HCT116 (cell line): ENCODE data around the gene CYP2A6. TPM values are rescaled to one million over a fixed set of nuclear protein-coding genes. Genes with fewer than 3 reads are reported as not detected.
A peak's percentile ranks its signal among the peaks of the same experiment; 100 is the strongest.

Experiments
- ATAC-seq: fragments of 200-7000 bp; cut with Tn5 transposase; 2 replicates; pipeline ENCODE4 v1.9.1; 2020; ENCODE audit warnings: mild to moderate bottlenecking, moderate library complexity
- BruUV-seq: library from RNA; stranded (reverse); fragments of 400-500 nt; replicated peaks from 2 replicates; lab custom pipeline; 2021; lab: Mats Ljungman, UMichigan
- CTCF ChIA-PET: fragments of 300-600 bp; sonication (Branson Sonifier 250); formaldehyde crosslinking; loops from one replicate; lab custom pipeline; 2021; ENCODE audit warnings: antibody characterized with exemption; lab: Charles Lee
- POLR2A ChIA-PET: fragments of 300-600, 350-600 bp; sonication (Branson Sonifier 250); formaldehyde crosslinking; loops from one replicate; lab custom pipeline; 2021; ENCODE audit warnings: antibody characterized with exemption; lab: Charles Lee
- RAD21 ChIA-PET, 2 experiments: fragments of 300-600 bp; sonication (Branson Sonifier 250); formaldehyde crosslinking; loops; one replicate each; lab custom pipeline; 2023; ENCODE audit warnings: low total read pairs in 2 of 2; ENCODE audit not compliant: uncharacterized antibody in 2 of 2, unreplicated experiment in 2 of 2, low non-redundant PET in 1 of 2; lab: Charles Lee
- DNase-seq: peaks from one replicate; pipeline ENCODE4 v3.0.0-alpha.2; 2010; ENCODE audit warnings: low read depth, low spot score
- H2AFZ ChIP-seq: fragments of 200-600 bp; shearing (Covaris generic), sonication (generic); 2 replicates; pipeline ENCODE4 v1.6.1; 2017; ENCODE audit warnings: low read depth, mixed run types, mixed read lengths, antibody characterized with exemption, low read length; ENCODE audit not compliant: poor library complexity, severe bottlenecking
- H3K27ac ChIP-seq: 2 replicates; pipeline ENCODE4 v1.5.1; 2012; ENCODE audit warnings: low read depth, low read length
- H3K27me3 ChIP-seq: fragments of 200-600 bp; sonication (generic); 2 replicates; pipeline ENCODE4 v1.6.1; 2016; ENCODE audit warnings: mixed run types, low read length, mixed read lengths; ENCODE audit not compliant: insufficient read depth
- H3K36me3 ChIP-seq, 2 experiments: fragments of 200-500 bp in 1 of 2; fragments of 200-600 bp in 1 of 2; sonication (Bioruptor generic) in 1 of 2; sonication (generic) in 1 of 2; 2 replicates each; pipeline versions ENCODE4 v1.5.1 to v1.6.1; 2014 to 2016; ENCODE audit warnings: low read length in 2 of 2, inconsistent platforms in 1 of 2, mixed read lengths in 1 of 2, mixed run types in 1 of 2; ENCODE audit not compliant: insufficient read depth in 2 of 2, control insufficient read depth in 1 of 2
- H3K4me1 ChIP-seq, 2 experiments: fragments of 200-600 bp in 1 of 2; sonication (generic) in 1 of 2; 2 replicates each; pipeline versions ENCODE4 v1.5.1 to v1.6.1; 2012 to 2017; ENCODE audit warnings: low read length in 2 of 2, inconsistent platforms in 1 of 2, mild to moderate bottlenecking in 1 of 2, mixed read lengths in 1 of 2, mixed run types in 1 of 2, moderate library complexity in 1 of 2; ENCODE audit not compliant: insufficient read depth in 2 of 2, control insufficient read depth in 1 of 2
- H3K4me2 ChIP-seq: fragments of 200-600 bp; sonication (generic); 2 replicates; pipeline ENCODE4 v1.6.1; 2017; ENCODE audit warnings: mixed run types, low read length, mixed read lengths
- H3K4me3 ChIP-seq, 2 experiments: fragments of 200-600 bp in 1 of 2; sonication (generic) in 1 of 2; replicated peaks in 1 of 2; 2 replicates each; pipeline ENCODE4 v1.5.1; 2011 to 2016; ENCODE audit warnings: low read length in 2 of 2, control low read depth in 1 of 2, low read depth in 1 of 2, mild to moderate bottlenecking in 1 of 2, mixed read lengths in 1 of 2, mixed run types in 1 of 2
- H3K79me2 ChIP-seq: fragments of 200-600 bp; sonication (generic); 2 replicates; pipeline ENCODE4 v1.6.1; 2017; ENCODE audit warnings: mild to moderate bottlenecking, mixed run types, low read length, moderate library complexity, mixed read lengths; ENCODE audit not compliant: insufficient read depth
- H3K9ac ChIP-seq: fragments of 200-600 bp; sonication (generic); 2 replicates; pipeline ENCODE4 v1.6.1; 2016; ENCODE audit warnings: low read length, mixed read lengths
- H3K9me2 ChIP-seq: fragments of 200-600 bp; sonication (generic), shearing (Covaris generic); 2 replicates; pipeline ENCODE4 v1.6.1; 2017; ENCODE audit warnings: mixed run types, mild to moderate bottlenecking, moderate library complexity; ENCODE audit not compliant: insufficient read depth
- H3K9me3 ChIP-seq, 2 experiments: fragments of 200-500 bp in 1 of 2; fragments of 200-600 bp in 1 of 2; sonication (Bioruptor generic) in 1 of 2; sonication (generic) in 1 of 2; 2 replicates each; pipeline ENCODE4 v1.6.1; 2014 to 2017; ENCODE audit warnings: low read length in 2 of 2, mixed read lengths in 2 of 2, inconsistent platforms in 1 of 2, low read depth in 1 of 2, mild to moderate bottlenecking in 1 of 2, mixed run types in 1 of 2, moderate library complexity in 1 of 2; ENCODE audit not compliant: control insufficient read depth in 1 of 2, insufficient read depth in 1 of 2
- H4K20me1 ChIP-seq: fragments of 200-600 bp; sonication (generic), shearing (Covaris generic); 2 replicates; pipeline ENCODE4 v1.6.1; 2017; ENCODE audit warnings: mixed run types, mild to moderate bottlenecking, moderate library complexity; ENCODE audit not compliant: insufficient read depth
- CBX3 ChIP-seq: IDR thresholded peaks from 2 replicates; pipeline ENCODE4 v1.6.1; 2012; ENCODE audit warnings: low read depth
- CEBPB ChIP-seq: IDR thresholded peaks from 2 replicates; pipeline ENCODE4 v1.6.1; 2012; ENCODE audit warnings: low read depth
- ELF1 ChIP-seq: IDR thresholded peaks from 2 replicates; pipeline ENCODE4 v1.6.1; 2012; ENCODE audit warnings: low read depth, borderline replicate concordance
- EZH2phosphoT487 ChIP-seq: fragments of 200-600 bp; IDR thresholded peaks from 2 replicates; pipeline ENCODE4 v1.6.1; 2018; ENCODE audit warnings: antibody characterized with exemption, borderline replicate concordance
- JUND ChIP-seq: IDR thresholded peaks from 2 replicates; pipeline ENCODE4 v1.6.1; 2012
- POLR2AphosphoS5 ChIP-seq: IDR thresholded peaks from 2 replicates; pipeline ENCODE4 v1.6.1; 2011; ENCODE audit warnings: mild to moderate bottlenecking, low read depth, low read length, moderate library complexity
- RAD21 ChIP-seq: IDR thresholded peaks from 2 replicates; pipeline ENCODE4 v1.6.1; 2012; ENCODE audit warnings: low read depth, mild to moderate bottlenecking
- SIN3A ChIP-seq: IDR thresholded peaks from 2 replicates; pipeline ENCODE4 v1.6.1; 2012; ENCODE audit warnings: low read depth
- SP1 ChIP-seq: IDR thresholded peaks from 2 replicates; pipeline ENCODE4 v1.6.1; 2012; ENCODE audit warnings: low read depth
- TCF7L2 ChIP-seq: IDR thresholded peaks from 2 replicates; pipeline ENCODE4 v1.7.0; 2011; ENCODE audit warnings: borderline replicate concordance, inconsistent platforms; ENCODE audit not compliant: insufficient read depth, insufficient read length; ENCODE audit errors: extremely low read depth
- ZNF274 ChIP-seq: fragments of 200-500 bp; sonication (Bioruptor generic); IDR thresholded peaks from 2 replicates; pipeline ENCODE4 v1.6.1; 2014; ENCODE audit warnings: mild to moderate bottlenecking, low read depth, low read length, inconsistent platforms
- intact Hi-C: fragments of 100-400 bp; cut with micrococcal nuclease; formaldehyde crosslinking; loops from 2 replicates; pipeline ENCODE4 v1.10.0; 2022
- total RNA-seq: library from RNA; stranded (reverse); gene quantifications from one replicate; pipeline ENCODE4 v1.2.1, GENCODE V29; 2021; ENCODE audit not compliant: unreplicated experiment
- TF ChIP-seq, protein P1 (sequence below): IDR thresholded peaks from 2 replicates; pipeline ENCODE4 v1.6.1; 2012; ENCODE audit warnings: low read depth
- TF ChIP-seq, protein P2 (sequence below): IDR thresholded peaks from 2 replicates; pipeline ENCODE4 v1.6.1; 2011; ENCODE audit warnings: mild to moderate bottlenecking, low read length, moderate library complexity; ENCODE audit not compliant: insufficient replicate concordance; ENCODE audit errors: extremely low read depth
- TF ChIP-seq, protein P3 (sequence below): IDR thresholded peaks from 2 replicates; pipeline ENCODE4 v1.6.1; 2012

Gene CYP2A6
- total RNA-seq, 1 experiment from 2014 or later = 0.57 TPM

DNA sequence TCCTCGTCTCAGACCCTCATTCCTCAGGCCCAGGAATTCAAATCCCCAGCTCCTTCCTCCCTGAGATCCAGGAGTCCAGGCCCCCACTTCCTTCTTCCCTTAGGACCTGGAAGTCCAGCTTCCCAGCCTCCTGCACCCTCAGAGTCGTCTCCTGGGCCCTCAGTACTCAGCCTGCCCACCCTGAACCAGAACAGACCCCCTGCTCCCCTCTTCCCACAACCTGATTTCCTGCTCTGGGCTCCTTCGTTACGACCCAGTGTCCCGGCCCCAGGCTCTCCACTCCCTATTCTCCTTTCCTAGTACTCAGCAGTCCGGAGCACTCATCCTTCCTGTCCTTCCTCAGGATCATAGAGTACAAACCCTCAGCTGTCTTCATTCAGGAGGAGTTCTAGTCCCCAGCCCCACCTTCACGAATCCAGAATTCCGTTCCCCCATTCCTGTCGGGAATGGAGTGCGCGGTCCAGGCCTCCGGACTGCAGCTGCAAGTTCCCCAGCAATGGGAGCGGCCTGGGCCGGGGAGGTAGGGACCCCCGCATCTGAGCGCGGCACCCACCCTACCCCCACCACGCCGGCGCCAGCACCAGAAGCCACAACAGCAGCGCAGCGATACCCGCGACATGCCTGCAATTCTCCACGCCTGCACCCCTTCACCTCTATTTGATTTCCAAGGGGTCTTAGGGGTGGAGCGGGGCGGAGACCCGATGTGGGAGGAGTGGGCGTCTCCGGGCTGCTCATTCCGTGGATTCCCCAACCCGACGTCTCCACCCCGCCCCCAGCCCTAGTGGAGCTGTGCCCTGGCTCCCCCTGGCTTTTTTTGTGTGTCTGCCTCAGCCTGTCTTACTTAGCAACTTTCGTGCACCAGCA is 38.5 kb downstream of the CYP2A6 start:
- H3K4me3 ChIP-seq = no peak overlapping the region
- peak overlapping the region; percentile 75 for H3K4me2 ChIP-seq
- H3K27me3 ChIP-seq = no peaks in the 10 kb centered on the region
- intact Hi-C loops = loop anchor here (10.0 kb wide), 1 partner anchor 333 kb away; no protein-coding TSS in a partner anchor
- CTCF ChIA-PET = interaction anchor here (0.7 kb wide), 1 partner anchor 8 kb away, joined by 5 read pairs; no protein-coding TSS in a partner anchor
- H3K4me1 ChIP-seq = peaks cover 23 to 43% of the 10 kb centered on the region in 2 experiments
- RAD21 ChIA-PET = interaction anchor here in 1 of 2 experiments (0.8 kb wide), 1 partner anchor 148 kb away, joined by 4 read pairs; no protein-coding TSS in a partner anchor
- peak overlapping the region; percentile 44 for H3K9ac ChIP-seq
- POLR2A ChIA-PET = no interaction called here
- peaks cover 4% of the 10 kb centered on the region; the same call in 1 of the 2 replicates for H4K20me1 ChIP-seq
- no peaks in the 10 kb centered on the region for H3K9me2 ChIP-seq
- peaks cover 13% of the 10 kb centered on the region; the same call in 1 of the 2 replicates for H3K79me2 ChIP-seq
- no peak for TF ChIP-seq ELF1
- TF ChIP-seq, protein P1, sequence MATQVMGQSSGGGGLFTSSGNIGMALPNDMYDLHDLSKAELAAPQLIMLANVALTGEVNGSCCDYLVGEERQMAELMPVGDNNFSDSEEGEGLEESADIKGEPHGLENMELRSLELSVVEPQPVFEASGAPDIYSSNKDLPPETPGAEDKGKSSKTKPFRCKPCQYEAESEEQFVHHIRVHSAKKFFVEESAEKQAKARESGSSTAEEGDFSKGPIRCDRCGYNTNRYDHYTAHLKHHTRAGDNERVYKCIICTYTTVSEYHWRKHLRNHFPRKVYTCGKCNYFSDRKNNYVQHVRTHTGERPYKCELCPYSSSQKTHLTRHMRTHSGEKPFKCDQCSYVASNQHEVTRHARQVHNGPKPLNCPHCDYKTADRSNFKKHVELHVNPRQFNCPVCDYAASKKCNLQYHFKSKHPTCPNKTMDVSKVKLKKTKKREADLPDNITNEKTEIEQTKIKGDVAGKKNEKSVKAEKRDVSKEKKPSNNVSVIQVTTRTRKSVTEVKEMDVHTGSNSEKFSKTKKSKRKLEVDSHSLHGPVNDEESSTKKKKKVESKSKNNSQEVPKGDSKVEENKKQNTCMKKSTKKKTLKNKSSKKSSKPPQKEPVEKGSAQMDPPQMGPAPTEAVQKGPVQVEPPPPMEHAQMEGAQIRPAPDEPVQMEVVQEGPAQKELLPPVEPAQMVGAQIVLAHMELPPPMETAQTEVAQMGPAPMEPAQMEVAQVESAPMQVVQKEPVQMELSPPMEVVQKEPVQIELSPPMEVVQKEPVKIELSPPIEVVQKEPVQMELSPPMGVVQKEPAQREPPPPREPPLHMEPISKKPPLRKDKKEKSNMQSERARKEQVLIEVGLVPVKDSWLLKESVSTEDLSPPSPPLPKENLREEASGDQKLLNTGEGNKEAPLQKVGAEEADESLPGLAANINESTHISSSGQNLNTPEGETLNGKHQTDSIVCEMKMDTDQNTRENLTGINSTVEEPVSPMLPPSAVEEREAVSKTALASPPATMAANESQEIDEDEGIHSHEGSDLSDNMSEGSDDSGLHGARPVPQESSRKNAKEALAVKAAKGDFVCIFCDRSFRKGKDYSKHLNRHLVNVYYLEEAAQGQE = no peak
- no peak for TF ChIP-seq ZNF274
- no peak for TF ChIP-seq RAD21
- TF ChIP-seq CBX3 = no peak
- TF ChIP-seq, protein P2, sequence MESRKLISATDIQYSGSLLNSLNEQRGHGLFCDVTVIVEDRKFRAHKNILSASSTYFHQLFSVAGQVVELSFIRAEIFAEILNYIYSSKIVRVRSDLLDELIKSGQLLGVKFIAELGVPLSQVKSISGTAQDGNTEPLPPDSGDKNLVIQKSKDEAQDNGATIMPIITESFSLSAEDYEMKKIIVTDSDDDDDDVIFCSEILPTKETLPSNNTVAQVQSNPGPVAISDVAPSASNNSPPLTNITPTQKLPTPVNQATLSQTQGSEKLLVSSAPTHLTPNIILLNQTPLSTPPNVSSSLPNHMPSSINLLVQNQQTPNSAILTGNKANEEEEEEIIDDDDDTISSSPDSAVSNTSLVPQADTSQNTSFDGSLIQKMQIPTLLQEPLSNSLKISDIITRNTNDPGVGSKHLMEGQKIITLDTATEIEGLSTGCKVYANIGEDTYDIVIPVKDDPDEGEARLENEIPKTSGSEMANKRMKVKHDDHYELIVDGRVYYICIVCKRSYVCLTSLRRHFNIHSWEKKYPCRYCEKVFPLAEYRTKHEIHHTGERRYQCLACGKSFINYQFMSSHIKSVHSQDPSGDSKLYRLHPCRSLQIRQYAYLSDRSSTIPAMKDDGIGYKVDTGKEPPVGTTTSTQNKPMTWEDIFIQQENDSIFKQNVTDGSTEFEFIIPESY = no peak
- no peak for TF ChIP-seq SP1
- no peak for TF ChIP-seq POLR2AphosphoS5
- TF ChIP-seq, protein P3, sequence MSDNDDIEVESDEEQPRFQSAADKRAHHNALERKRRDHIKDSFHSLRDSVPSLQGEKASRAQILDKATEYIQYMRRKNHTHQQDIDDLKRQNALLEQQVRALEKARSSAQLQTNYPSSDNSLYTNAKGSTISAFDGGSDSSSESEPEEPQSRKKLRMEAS = no peak
- TF ChIP-seq EZH2phosphoT487 = no peak
- no peak for TF ChIP-seq CEBPB
- TF ChIP-seq TCF7L2 = no peak
- no peak for TF ChIP-seq SIN3A
- no peak for TF ChIP-seq JUND
- H3K27ac ChIP-seq = peak overlapping the region; percentile 25; the same call in 1 of the 2 replicates
- no TSS peak for BruUV-seq
- ATAC-seq (no peak), DNase-seq (no peak)
- no peak overlapping the region for H2AFZ ChIP-seq
- H3K36me3 ChIP-seq = peaks cover 7 to 10% of the 10 kb centered on the region in 2 experiments; a peak in 2 of 4 replicates
- H3K9me3 ChIP-seq = no peaks in the 10 kb centered on the region
